Cortex of kidney (tissue), 1 donor: ENCODE results near the gene CHID1.

Source experiments
- DNase-seq: peaks from one replicate; lab custom pipeline; 2025; lab: John Stamatoyannopoulos, UW

The CHID1 gene

GRCh38 chr11:849951-850774, 60.4 kb downstream of the CHID1 start:
- no peak for DNase-seq

DNA sequence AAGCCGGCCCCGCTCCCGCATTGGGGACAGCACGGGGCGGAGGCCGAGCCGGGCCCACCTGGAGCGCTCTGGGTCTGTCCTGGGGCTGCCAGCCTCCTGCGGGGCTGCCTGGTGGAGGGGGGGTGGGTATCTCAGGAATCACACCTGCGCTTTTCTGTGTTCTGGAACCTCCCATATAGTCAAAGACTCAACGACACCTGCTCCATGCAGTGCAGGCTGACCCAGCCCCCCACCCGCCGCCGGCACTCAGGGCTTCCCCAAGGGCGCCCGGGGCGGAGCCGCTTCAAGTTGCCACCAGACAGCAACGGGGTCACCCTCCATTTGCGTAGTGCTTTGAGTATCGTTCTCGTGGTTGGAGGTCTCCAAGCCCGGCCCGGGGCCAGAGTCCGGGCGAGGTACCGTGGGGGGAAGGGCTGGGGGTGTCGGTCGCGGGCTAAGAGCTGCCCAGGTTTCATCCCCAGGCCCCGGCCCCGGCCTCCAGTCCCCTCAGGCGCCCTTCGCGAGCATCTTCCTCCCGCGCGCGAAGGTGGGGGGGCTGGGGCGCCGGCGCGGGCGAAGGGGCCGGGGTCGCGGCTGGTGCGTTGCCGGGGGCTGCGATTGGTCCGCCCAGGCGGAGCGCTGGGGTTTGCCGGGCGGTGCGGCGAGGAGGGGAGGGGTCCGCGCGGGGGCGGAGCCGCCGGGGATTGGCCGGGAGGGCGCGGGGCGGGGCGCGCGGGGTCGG, 61.3 kb downstream of the CHID1 start:
- no peak for DNase-seq

- DNase-seq: no peak
These were observed 62.2 kb downstream of the CHID1 start for GRCh38 chr11:848380-848931.

GRCh38 chr11:847876-848275, 62.7 kb downstream of the CHID1 start:
- no peak for DNase-seq

DNA sequence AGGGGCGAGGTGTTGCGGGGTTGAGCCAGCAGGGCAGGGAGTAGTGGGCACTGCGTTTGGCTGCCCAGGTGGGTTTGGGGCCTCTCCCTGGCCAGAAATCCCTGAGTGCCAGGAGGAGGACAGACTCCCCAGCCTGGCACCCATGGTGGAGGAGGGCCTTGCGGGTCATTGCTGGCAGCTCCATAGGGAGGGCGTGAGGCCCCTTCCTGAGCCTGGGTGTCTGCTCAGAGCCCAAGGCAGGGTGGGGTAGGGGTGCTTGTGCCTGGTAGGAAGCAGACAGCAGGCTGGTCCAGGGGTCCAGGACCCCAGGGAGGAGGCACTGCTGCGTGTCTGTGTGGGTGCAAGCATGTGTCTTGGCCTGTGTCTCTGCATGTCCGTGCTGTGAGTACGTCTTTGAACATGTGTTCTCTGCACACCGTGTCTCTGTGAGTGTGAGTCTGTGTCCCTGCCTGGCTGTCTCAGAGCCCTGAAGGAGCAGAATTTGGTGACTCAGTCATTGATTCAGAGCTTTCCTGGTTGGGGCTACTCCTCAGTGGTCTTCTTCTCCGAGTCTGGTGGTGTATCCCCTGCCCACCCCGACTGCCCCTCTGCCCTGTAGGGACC, 64.0 kb downstream of the CHID1 start:
- no peak for DNase-seq

DNA sequence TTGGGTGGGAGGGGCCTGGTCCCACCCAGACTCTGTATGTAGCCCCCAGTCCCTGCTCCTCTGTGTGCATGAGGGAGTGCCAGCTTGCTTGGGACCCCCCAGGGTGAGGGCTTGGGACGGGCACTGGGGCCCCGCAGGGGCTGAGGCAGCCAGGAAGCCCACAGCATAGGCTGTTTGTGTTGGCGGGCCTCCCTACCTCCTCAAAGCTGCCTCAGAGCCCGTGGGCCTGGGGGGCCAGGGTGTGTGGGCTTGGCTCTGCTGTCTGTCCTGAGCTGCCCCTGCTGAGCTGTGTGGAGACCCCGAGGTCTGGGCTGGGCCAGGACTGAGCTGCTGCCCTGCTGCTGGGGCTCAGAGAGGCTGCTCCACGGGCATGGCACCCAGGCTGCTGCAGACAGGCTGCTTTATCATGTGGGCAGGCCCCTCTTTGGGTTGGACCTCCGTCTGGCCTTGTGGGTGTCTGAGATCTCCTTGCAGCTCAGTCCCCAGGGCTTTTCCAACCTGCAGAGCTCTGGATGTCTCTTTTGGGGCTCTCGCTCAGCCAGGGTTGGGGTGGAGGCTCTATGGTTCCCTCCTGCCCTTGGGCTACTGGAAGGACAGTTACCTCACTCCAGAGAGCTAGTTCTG, 64.6 kb downstream of the CHID1 start:
- no peak for DNase-seq

DNA sequence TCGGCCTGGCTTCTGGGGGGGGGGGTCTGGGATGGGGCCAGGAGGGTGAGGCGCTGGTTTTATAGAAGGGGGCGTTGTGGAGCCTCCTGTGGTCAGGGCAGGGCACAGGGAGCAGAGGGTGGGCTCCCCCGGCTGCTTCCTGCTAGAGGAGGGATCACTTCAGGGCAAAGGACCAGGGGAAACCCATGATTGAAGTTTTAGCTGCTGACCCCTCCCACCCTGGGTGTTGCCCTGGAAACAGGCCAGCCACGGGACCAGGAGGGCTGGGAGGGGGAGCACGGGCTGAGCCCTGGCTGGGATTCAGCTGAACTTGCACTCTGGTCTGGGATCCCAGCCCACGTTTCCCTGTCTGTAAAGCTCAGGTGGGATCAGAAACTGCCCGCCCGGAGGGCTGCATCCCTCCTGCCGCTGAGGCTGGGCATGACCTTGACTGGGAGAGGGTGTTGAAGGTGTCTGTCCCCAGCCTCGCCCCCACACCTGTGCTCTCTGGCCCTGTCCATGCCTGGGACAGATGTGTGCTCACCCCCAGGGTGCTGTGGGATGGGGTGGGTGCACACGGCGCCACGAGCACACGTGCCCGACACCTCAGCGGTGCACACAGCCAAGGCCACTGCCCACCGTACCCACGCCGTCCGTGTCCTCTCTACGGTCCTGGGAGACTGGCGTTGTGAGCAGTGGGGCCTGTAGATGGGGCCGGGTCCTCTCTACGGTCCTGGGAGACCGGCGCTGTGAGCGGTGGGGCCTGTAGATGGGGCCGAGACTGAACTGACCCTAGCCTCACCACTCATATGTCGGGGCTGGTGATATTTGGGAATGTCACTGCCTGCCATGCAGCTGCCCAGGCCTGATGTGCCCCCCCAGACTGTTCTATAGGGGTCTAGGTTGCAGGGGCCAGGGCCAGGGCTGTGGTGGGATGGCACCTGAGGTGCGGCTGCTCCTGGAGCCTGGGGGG, 65.6 kb downstream of the CHID1 start:
- DNase-seq: no peak

DNA sequence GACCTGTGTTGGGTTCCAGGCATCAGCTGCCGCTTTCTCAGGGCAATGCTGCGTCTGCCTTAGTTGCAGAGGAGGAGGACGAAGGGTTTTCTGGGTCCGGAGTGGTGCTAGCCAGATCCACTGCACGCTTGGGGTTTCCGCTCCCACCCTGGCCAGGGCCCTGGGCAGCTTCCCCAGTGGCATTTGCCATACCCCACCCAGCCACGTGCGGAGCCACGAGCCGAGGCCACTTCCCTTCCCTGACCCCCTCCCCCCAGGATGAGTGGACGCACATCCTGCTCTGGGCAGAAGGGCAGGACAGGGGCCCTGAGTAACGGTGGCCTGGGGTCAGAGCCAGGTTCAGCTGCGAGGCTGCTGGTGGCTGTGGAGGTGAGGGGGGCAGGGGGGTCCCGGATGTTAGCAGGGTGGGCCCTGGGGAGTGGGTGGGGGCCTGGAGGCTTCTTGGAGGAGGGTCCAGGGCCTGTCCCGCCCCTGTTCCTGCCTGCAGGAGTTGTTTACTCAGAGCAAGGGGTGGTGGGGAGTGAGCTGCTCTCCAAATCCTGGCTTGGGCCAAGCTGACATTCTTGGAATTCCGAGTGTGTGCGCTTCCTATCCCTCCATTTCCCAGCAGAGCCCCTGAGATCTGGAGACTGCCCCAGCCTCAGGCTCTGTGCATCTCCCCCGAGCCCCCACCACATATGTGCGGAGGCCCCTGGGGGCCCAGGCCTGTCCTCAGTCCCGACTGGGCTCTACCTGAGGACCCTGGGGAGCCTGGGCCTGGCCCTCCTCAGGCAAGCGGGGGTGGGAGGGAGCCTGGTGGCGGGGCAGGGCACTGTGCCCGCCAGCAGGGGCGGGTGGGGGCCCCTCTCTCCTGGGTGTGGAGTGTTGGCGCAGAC, 66.6 kb downstream of the CHID1 start:
- no peak for DNase-seq

DNA sequence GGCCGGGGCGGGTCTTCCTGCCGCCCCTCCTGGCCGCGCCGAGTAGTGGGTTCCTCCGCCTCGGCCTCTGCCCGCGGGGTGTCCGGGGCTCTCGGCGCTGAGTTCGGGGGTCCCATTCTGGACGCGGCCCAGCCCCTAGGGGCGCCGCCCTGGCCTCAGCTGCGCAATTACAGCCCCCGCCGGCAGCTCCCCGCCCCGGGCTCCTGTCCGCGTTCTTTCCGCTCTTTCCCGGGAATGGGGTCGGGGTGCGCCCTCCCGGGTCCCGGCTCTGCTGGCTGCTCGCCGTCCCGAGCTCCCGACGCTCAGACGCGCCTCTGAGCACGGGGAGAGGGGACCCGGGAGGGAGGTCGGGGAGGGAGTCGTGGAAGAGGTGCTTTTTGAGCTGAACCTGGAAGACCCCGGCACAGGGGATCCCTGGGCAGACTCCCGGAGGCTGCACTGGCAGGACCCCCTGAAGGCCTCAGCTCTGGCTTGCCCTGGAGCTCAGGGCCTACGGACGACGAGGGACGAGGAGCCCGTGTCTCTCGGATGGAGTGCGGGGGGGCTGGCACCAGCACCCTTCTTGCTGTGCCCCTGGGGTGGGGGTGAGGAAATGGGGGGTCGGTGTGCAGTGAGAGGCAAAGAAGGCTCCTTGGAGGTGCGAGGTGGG, 67.4 kb downstream of the CHID1 start:
- DNase-seq: no peak

DNA sequence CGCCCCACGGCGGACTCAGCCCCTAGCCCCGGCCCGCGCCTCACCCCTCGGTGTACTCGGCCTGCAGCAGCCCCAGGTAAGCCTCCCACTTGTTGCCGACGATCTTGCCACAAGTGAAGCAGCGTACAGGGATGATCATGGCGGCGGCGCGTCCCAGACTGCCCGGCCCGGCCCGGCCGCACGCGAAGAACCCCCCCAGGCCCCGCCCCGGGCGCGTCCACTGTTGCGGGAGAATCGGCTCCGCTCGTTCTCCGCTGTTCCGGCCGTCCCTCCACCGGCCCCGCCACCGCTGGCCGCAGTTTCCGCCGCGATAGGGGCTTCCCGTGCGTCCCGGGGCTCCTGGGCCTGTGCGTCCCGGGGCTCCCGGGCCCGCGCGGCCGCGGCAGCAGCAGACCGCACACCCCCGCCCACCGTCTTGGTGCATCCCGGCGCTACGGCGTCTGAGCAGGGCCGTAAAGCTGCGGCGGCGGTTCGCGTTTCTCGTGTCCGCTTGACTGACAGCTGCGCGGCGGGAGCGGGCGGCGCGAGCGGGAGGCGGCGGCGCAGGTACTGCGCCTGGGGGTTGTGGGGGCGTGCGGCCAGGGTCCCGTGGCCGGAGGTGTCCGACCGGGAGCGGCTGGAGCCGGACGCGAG, 68.1 kb downstream of the CHID1 start, which contains the start of the genes POLR2L and TSPAN4:
Gene POLR2L (minus strand): TSS at position 160 of the 633 bp plus-strand sequence. CDS start 21 bp downstream, at position 139.
Gene TSPAN4 (plus strand): TSS at position 483 of the 633 bp plus-strand sequence. CDS start 7,453 bp downstream, outside the sequence.
- no peak for DNase-seq

- no peak for DNase-seq
These were observed 68.6 kb downstream of the CHID1 start for GRCh38 chr11:841981-842369.

GRCh38 chr11:839875-840617, 70.6 kb downstream of the CHID1 start:
- no peak for DNase-seq

GRCh38 chr11:839280-839623, 71.4 kb downstream of the CHID1 start:
- DNase-seq: no peak

GRCh38 chr11:838441-839279, 72.0 kb downstream of the CHID1 start:
- DNase-seq: no peak

GRCh38 chr11:837990-838307, 72.7 kb downstream of the CHID1 start:
- no peak for DNase-seq

DNA sequence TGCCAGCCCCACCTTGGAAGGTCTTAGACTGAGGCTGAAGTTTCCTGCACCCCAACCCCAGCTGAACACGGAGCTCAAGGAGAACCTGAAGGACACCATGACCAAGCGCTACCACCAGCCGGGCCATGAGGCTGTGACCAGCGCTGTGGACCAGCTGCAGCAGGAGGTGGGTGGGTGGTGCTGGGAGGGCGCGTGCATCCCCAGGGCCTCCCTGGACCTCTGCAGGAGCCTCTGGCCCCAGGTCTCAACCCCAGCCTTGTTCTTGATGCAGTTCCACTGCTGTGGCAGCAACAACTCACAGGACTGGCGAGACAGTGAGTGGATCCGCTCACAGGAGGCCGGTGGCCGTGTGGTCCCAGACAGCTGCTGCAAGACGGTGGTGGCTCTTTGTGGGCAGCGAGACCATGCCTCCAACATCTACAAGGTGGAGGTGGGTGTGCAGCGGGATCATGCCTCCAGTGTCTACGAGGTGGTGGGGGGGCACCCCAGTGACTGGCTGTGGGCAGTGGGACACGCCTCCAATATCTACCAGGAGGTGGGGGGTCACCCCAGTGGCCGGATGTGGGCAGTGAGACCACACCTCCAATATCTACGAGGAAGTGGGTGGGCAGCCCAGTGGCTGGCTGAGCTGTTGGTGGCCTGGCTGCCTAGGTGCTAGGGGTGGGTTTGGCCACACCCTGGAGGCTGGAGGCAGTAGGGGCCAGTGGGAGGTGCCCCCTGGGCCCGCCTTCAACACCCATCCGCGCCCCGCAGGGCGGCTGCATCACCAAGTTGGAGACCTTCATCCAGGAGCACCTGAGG, 73.2 kb downstream of the CHID1 start:
- DNase-seq: no peak

DNA sequence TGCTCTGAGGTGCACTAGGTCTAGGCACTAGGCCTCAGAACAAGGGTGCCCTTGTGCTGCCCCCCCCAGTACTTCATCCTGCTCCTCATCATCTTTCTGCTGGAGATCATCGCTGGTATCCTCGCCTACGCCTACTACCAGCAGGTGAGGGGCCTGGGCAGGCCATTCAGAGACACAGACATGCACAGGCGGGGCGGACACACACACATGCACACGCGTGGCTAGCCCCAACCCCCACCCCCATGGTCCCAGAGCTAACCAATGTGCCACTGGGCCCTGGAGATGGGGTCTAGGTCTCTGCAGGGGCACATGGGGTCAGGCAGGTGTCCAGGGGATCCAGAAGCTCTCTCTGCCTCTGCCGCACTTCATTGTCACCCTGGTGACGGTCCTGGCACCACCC, 73.9 kb downstream of the CHID1 start:
- no peak for DNase-seq
